ENCODE data around the gene PBX2.
A peak's percentile ranks its signal among the peaks of the same experiment; 100 is the strongest.

DNA sequence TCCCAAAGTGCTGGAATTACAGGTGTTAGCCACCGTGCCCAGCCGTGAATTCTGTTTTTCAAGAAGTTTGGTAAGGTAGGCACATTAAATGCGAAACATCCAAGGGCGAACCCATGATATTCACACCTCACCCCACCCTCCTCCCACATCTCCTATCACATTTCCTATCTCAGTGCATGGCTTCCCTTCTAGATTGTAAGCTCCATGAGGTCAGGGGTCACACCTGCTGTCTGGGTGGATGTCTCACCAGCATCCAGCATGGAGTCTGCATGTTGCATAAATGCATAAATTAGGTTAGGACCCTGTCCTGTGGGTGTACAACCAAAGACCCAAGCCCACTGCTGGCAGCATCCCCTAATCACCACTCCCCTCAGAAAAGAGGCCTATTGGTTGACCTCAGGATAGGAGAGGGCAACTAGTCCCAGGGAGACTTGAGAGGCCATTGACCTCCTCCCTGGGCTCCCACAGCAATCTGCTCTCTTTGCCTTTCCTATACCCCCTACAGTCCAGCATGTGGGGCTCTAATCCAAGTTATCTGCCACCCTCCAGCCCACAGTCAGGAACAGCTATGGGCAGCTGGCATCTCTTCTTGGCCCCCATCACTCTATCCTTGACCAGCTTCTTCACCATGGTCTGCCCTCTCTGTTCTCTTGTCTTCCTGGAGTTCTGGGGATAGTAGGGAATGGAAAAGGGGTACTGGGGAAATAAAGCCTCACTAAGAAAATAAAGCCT lies 42.4 kb downstream of the PBX2 start:
- TF ChIP-seq, protein P1, sequence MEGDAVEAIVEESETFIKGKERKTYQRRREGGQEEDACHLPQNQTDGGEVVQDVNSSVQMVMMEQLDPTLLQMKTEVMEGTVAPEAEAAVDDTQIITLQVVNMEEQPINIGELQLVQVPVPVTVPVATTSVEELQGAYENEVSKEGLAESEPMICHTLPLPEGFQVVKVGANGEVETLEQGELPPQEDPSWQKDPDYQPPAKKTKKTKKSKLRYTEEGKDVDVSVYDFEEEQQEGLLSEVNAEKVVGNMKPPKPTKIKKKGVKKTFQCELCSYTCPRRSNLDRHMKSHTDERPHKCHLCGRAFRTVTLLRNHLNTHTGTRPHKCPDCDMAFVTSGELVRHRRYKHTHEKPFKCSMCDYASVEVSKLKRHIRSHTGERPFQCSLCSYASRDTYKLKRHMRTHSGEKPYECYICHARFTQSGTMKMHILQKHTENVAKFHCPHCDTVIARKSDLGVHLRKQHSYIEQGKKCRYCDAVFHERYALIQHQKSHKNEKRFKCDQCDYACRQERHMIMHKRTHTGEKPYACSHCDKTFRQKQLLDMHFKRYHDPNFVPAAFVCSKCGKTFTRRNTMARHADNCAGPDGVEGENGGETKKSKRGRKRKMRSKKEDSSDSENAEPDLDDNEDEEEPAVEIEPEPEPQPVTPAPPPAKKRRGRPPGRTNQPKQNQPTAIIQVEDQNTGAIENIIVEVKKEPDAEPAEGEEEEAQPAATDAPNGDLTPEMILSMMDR (IDR thresholded peaks at IDR 0.05; ENCODE audit: borderline replicate concordance, extremely low read depth, low read length, poor library complexity, severe bottlenecking), result peak; percentile 23
- TF ChIP-seq EZH2 (IDR thresholded peaks at IDR 0.05; ENCODE audit: borderline replicate concordance, low read depth, low read length, severe bottlenecking), result no peak

Data from DND-41 (cell line).